Measurements from ENCODE around the gene C1QTNF3.
A peak's percentile ranks its signal among the peaks of the same experiment; 100 is the strongest.

Gene C1QTNF3

DNA sequence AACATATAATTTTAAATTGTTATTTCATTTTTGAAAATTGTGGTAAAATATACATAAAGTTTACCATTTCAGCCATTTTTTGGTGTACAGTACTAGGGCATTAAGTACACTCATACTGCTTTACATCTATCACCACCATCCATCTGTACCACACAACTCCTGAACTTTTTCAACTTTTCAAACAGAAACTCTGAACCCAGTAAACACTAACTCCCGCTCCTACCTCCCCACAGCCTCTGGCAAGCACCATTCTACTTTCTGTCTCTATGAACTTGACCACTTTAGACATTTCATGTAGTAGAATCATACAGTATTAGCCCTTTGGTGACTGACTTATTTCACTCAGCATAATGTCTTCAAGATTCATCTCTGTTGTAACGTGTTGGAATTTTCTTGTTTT lies 50.1 kb downstream of the C1QTNF3 start:
- DNase-seq, result no peak

DNA sequence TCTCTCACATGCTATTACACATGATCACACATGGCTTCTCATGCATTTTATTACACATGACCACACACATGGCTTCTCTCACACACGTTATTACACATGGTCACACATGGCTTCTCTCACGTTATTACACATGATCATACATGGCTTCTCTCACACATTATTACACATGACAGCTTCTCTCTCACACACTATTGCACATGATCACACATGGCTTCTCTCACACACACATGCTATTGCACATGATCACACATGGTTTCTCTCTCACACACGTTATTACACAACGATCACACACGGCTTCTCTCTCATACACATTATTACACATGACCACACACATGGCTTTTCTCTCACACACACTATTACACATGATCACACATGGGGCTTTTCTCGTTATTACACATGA lies 57.6 kb downstream of the C1QTNF3 start:
- no peak for DNase-seq

DNA sequence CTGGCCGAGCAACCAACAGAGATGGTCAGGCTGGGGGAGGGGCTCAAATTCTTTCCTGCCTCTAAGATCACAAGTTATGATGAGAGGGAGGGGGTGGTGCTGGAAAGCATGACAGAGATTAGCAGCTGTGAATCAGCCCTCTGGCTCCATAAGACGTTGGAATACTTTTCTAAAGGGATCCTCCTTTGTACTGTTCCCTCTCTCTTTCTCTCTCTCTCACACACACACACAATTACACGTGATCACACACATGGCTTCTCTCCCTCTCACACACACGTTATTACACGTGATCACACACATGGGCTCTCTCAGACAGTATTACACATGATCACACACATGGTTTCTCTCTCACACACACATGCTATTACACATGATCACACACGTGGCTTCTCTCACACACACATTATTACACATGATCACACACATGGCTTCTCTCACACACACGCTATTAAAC lies 58.3 kb downstream of the C1QTNF3 start, which contains the start of gene SLC45A2:
Gene SLC45A2, minus strand, starts transcription at position 23 of the 454 bp plus-strand sequence. CDS start 110 bp downstream, outside the sequence.
- DNase-seq, result no peak

DNA sequence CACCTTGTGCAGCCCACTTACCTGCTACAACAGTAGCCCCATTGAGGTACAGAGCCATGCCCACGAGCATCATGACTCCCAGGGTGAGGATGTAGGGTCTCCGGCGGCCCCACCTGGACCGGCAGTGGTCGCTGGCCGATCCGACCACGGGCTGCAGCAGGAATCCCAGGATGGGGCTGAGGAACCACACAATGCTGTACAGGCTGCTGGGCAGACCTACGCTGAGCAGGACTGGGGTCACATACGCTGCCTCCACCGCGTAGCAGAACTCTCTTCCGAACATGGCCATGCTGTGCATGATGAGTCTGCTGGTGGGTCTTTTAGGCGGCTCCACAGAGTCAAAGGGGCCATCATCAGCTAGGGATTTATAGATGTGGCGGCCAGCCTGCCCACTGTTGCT lies 58.8 kb downstream of the C1QTNF3 start:
- DNase-seq, result no peak

DNA sequence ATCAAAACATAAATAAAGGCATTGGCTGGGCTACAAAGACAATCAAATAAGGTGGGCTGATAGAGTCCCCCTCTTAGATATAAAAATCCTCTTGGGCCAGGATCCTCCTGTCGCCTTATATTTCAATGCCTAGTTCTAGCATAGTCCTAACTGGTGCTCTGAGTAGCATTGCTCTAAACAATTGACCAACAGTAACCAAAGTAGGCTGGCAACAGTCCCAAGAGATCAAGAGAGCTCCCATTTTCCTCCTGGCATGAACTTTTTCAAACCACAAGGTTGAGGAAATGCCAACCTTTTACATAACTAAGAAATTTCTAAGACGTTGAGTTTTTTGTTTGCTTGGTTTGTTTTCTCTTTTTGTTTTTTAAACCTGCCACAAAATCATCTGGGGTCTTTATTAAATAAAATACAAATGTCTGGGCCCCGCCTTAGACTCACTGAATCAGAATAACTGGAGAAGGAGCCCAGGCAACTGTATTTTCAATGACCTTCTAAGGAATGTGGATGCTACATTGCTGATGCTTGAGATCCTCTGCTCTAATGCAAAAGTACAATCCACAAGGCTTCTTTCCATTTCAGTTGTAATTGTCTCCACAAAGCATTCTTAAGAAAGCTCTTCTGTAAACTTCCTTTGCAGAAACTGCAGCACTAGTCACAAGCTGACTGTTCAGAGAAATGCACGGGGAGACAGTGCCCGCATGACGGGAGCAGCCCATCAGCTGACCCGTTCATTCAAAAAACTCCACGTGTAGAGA lies 61.4 kb downstream of the C1QTNF3 start:
- DNase-seq, result no peak

DNA sequence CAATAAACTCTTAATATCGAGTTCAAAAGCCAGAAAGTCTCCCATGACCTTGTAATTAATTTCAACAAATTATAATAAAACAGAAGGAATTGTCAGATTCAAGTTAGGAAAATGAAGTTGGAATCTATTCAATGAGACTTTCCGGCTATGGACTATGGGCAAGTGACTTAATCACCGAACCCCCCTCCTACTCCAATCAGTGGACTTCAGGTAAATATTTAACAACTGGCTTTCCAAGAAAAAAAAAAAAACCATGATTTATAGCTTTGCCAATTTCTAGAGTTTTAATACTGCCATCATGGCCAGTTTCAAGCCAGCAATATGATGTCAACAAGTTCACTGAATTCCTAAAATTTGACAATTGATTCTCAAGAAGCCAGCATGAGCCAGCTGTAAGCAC lies 63.0 kb downstream of the C1QTNF3 start:
- no peak for DNase-seq

DNA sequence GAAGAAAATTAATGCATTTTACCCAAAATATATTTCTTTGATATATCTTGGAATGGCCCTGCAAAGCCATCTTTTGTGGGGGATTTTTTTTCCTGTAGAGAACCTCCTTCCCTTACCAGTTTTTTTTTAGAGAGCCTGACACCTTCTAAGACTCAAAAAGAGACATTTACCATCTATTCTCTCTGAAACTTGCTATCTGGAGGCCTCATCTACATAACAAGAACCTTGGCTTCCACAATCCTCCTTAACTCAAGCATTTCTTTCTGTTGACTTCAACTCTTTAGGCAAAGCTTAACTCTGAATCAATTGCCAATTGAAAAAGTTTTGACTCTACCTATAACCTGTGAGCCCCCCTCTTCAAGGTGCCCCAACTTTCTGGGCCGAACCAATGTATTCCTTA lies 64.7 kb downstream of the C1QTNF3 start:
- DNase-seq, result no peak

DNA sequence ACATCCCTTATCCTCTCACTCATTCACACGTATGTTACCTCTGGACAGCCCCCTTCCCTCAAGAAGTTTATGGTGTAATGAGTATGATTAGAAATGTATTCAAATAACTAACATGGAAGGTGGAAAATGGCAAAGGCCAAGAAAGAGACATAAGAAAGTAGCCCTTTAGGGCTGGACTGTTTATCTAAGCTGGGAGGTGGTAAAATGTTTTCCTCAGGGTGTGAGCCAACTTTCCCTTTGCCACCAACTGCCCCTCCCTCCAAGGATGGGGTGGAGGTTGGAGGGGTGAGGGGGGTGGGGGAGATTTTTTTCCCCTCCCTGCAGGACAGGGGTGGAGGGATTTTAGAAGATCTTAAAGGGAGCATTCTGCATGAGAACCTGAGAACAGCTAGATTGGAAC lies 66.7 kb downstream of the C1QTNF3 start:
- no peak for DNase-seq

DNA sequence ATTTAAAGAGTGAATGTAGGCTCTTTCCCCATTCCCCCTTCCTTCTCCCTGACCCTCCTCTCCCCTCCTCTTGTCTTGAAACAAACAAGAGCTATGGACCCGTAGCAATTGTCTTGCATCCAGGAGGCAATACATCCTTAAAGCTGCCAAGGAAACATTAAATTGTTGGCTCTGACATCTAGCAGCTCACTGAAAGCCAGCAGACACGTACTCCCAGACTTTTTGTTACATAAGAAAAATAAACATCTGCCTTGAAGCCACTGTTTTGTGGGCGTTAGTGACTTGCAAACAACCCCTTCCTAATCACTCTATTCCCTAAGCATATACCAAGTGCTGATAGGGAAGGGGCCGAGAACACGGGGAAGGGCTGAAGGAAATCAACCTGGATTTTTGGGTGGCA lies 67.2 kb downstream of the C1QTNF3 start:
- DNase-seq, result no peak

DNA sequence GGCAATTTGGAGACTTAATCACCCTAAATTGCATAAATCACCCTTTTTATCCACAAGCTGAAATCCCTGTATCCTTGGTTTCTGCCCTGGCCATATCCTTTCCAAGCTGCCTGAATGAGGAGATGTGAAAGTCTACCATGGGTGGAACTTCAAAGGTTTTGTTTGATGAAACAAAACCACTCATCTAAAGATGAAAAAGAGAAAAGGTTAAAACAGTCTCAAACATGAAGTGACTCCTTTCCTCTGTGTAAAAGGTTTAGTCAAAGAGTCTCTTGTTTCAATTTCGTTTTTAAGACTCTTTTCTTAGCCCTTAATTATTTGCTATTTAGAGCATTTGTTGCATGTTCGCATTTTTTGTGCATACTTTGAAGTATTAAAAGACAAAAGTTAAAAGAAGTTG lies 69.7 kb downstream of the C1QTNF3 start:
- no peak for DNase-seq

DNA sequence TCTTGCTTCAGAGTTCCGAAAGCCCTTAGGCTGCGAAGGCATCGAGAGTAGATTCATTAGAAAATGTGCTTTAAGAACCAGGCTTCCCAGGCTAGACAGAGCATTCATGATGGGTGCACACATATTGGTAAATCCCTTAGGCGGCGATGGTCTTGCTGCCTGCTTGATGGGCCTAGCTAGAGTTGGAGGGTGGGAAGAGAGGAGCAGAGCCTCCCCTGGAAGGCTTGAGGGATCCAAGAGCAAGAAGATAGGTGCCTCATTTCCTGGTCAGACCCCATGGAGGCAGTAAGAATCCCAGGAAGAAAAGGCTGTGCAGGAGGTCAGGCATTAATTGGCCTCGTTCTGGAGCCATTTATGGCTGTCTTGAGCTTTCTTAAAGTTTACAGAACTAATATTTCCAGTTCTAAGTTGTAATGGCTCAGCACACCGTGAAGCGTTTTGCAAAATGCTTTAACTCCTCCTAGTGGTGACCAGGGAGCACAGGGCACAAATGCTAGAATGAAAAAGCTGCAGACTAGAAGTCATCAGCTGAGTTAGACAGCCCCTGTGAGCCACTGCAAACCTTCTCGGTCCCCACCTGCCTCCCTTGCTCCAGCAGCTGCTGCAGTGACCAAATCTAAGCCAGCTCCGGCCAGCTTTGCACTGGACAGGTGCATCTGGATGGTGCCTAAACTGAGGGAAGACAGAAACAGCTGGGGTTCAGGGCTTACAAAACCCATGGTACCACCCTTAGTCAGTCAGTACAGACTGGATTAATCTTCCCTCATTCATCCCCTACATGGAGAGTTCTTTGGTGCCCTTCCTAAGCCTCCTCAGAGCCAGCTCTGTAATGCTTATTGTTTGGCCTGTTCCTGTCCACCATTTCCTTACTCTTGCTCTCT lies 73.2 kb downstream of the C1QTNF3 start:
- peak; percentile 16 for DNase-seq

DNA sequence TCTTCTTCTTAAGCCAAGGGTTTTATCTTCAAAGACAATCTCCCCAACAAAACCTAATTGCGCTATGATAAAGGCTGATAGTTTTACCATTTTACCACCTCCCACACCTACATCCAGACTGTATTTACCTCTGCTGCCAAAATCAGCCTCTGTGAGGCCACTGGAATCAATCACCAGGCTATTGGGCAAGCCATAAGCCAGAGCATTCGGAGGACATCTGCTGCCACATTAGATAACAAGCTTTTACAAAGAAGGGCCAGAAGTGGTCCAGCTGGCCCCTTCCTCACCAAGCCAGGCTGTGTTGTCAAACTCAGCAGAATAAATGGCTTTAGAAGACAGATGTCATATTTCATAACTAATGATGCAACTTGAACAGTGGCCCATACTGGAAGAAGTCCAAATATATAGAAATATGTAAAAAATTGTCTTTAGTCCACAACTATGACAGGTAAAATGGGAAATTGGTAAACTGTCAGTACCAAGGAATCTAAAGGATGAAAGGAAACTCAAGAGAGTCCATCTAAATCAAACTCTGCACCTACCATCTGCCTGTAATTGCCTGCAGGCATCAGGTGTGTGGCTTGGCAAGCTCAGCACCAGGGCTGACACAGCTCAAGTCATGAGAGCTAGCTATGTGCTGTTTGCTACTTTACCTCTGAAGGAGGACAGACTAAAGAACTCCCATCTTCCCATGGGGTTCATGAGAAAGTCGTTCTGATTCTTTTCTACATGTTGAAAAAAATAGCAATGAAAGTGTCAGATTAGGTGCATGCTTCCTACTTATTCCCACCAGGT lies 74.6 kb downstream of the C1QTNF3 start:
- DNase-seq, result no peak
